ENCODE results near the gene C9orf78. TPM values are rescaled to one million over a fixed set of nuclear protein-coding genes. Genes with fewer than 3 reads are reported as not detected.
A peak's percentile ranks its signal among the peaks of the same experiment; 100 is the strongest.

C9orf78 gene
- total and polyA plus RNA-seq, 9 of the 15 experiments (the other 6 are each of a cell fraction or from before 2014, with no cell fraction given), result 94.6 to 266 (median 202) TPM

GRCh38 chr9:129835128-129835859 is at the start of gene C9orf78, which contains the start of gene USP20 (continued):
- TF ChIP-seq ETV5 (CRISPR knock-in tag; IDR thresholded peaks at IDR 0.05; ENCODE audit: low read depth) (no peak; the same call in 1 of the 2 replicates), ZFP36 (IDR thresholded peaks at IDR 0.05; ENCODE audit: low read depth, low read length, partially characterized antibody) (peak; percentile 6), ZNF75A (CRISPR knock-in tag; IDR thresholded peaks at IDR 0.05) (no peak), ESRRB (CRISPR knock-in tag; IDR thresholded peaks at IDR 0.05; ENCODE audit: borderline replicate concordance) (no peak), ZNF184 (CRISPR knock-in tag; IDR thresholded peaks at IDR 0.05) (no peak), ZNF79 (CRISPR knock-in tag; IDR thresholded peaks at IDR 0.05; ENCODE audit: low read depth) (0 out of 2 replicates have a peak, but pooled peaks have one; percentile 20), LEF1 (IDR thresholded peaks at IDR 0.05) (no peak), TAF7 (tag; IDR thresholded peaks at IDR 0.05) (no peak), ZC3H8 (IDR thresholded peaks at IDR 0.05) (no peak), ELF2 (CRISPR knock-in tag; IDR thresholded peaks at IDR 0.05) (peak; percentile 100), ZNF347 (CRISPR knock-in tag; IDR thresholded peaks at IDR 0.05; ENCODE audit: low read depth) (no peak), GABPB1 (CRISPR knock-in tag; IDR thresholded peaks at IDR 0.05) (no peak), ZNF717 (CRISPR knock-in tag; IDR thresholded peaks at IDR 0.05) (no peak), RB1 (IDR thresholded peaks at IDR 0.05; ENCODE audit: low read depth) (no peak), SIN3A (IDR thresholded peaks at IDR 0.05; ENCODE audit: borderline replicate concordance in 2 of 2, control insufficient read depth in 1 of 2, low read depth in 2 of 2, low read length in 2 of 2) (peak; percentile 98 to 100), BRD4 (IDR thresholded peaks at IDR 0.05) (no peak), SLC30A9 (CRISPR knock-in tag; IDR thresholded peaks at IDR 0.05) (no peak), TARDBP (IDR thresholded peaks at IDR 0.05) (0 out of 2 replicates have a peak, but pooled peaks have one; percentile 12), CCAR2 (IDR thresholded peaks at IDR 0.05; ENCODE audit: low read depth, low read length) (no peak), TCF7L2 (IDR thresholded peaks at IDR 0.05; ENCODE audit: low read depth, low read length) (peak; percentile 27; the same call in 1 of the 2 replicates), KLF13 (tag; IDR thresholded peaks at IDR 0.05; ENCODE audit: borderline replicate concordance, low read depth) (0 out of 2 replicates have a peak, but pooled peaks have one; percentile 40), GATA2 (CRISPR knock-in tag; IDR thresholded peaks at IDR 0.05) (no peak), RBM34 (IDR thresholded peaks at IDR 0.05; ENCODE audit: borderline replicate concordance, insufficient read depth, low read length) (peak; percentile 97; the same call in 1 of the 2 replicates)
- TF ChIP-seq, protein P1, sequence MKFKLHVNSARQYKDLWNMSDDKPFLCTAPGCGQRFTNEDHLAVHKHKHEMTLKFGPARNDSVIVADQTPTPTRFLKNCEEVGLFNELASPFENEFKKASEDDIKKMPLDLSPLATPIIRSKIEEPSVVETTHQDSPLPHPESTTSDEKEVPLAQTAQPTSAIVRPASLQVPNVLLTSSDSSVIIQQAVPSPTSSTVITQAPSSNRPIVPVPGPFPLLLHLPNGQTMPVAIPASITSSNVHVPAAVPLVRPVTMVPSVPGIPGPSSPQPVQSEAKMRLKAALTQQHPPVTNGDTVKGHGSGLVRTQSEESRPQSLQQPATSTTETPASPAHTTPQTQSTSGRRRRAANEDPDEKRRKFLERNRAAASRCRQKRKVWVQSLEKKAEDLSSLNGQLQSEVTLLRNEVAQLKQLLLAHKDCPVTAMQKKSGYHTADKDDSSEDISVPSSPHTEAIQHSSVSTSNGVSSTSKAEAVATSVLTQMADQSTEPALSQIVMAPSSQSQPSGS (CRISPR knock-in tag; IDR thresholded peaks at IDR 0.05), result no peak
- TF ChIP-seq, protein P2, sequence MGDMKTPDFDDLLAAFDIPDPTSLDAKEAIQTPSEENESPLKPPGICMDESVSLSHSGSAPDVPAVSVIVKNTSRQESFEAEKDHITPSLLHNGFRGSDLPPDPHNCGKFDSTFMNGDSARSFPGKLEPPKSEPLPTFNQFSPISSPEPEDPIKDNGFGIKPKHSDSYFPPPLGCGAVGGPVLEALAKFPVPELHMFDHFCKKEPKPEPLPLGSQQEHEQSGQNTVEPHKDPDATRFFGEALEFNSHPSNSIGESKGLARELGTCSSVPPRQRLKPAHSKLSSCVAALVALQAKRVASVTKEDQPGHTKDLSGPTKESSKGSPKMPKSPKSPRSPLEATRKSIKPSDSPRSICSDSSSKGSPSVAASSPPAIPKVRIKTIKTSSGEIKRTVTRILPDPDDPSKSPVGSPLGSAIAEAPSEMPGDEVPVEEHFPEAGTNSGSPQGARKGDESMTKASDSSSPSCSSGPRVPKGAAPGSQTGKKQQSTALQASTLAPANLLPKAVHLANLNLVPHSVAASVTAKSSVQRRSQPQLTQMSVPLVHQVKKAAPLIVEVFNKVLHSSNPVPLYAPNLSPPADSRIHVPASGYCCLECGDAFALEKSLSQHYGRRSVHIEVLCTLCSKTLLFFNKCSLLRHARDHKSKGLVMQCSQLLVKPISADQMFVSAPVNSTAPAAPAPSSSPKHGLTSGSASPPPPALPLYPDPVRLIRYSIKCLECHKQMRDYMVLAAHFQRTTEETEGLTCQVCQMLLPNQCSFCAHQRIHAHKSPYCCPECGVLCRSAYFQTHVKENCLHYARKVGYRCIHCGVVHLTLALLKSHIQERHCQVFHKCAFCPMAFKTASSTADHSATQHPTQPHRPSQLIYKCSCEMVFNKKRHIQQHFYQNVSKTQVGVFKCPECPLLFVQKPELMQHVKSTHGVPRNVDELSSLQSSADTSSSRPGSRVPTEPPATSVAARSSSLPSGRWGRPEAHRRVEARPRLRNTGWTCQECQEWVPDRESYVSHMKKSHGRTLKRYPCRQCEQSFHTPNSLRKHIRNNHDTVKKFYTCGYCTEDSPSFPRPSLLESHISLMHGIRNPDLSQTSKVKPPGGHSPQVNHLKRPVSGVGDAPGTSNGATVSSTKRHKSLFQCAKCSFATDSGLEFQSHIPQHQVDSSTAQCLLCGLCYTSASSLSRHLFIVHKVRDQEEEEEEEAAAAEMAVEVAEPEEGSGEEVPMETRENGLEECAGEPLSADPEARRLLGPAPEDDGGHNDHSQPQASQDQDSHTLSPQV (IDR thresholded peaks at IDR 0.05), result no peak
